ENCODE data around the gene TGM1.
A peak's percentile ranks its signal among the peaks of the same experiment; 100 is the strongest.
"Not testable (repeated sequence)": the region's sequence is repeated elsewhere in the genome, so short reads cannot be mapped to it uniquely, and the experiment has no call there.

The TGM1 gene

GRCh38 chr14:24232121-24232644 lies 30.8 kb downstream of the TGM1 start, which contains the start of gene NEDD8:
Gene NEDD8 (minus strand): TSS chr14:24232367. CDS start chr14:24232267, 100 bp downstream.
- peak; percentile 46 for DNase-seq

- no peak for DNase-seq
Measured at GRCh38 chr14:24231263-24232120, 31.5 kb downstream of the TGM1 start.

GRCh38 chr14:24228902-24229301 lies 34.1 kb downstream of the TGM1 start:
- no peak for DNase-seq

GRCh38 chr14:24226473-24226872 lies 36.5 kb downstream of the TGM1 start:
- DNase-seq, result no peak

GRCh38 chr14:24224618-24225071 lies 38.3 kb downstream of the TGM1 start:
- no peak for DNase-seq

- not testable (repeated sequence) for DNase-seq
Measured at GRCh38 chr14:24222987-24223386, 40.0 kb downstream of the TGM1 start.

GRCh38 chr14:24219521-24219920 lies 43.5 kb downstream of the TGM1 start:
- no peak for DNase-seq

- DNase-seq, result no peak
Measured at GRCh38 chr14:24219080-24219479, 43.9 kb downstream of the TGM1 start.

GRCh38 chr14:24216876-24217275 lies 46.1 kb downstream of the TGM1 start:
- DNase-seq, result not testable (repeated sequence)

- DNase-seq, result no peak
Measured at GRCh38 chr14:24216345-24216699, 46.7 kb downstream of the TGM1 start.

- DNase-seq, result peak; percentile 57
Measured at GRCh38 chr14:24215495-24216344, 47.3 kb downstream of the TGM1 start, which contains the start of gene MDP1. Gene MDP1 (minus strand): TSS chr14:24216066. CDS start chr14:24215955, 111 bp downstream.

GRCh38 chr14:24213866-24214662 lies 48.9 kb downstream of the TGM1 start:
- DNase-seq, result no peak

- peak; percentile 83 for DNase-seq
Measured at GRCh38 chr14:24212924-24213865, 49.8 kb downstream of the TGM1 start, which contains the start of gene CHMP4A. Gene CHMP4A (minus strand): TSS chr14:24213488. CDS start chr14:24213439, 49 bp downstream.

- DNase-seq, result no peak
Measured at GRCh38 chr14:24211311-24211710, 51.7 kb downstream of the TGM1 start.

GRCh38 chr14:24207625-24208024 lies 55.4 kb downstream of the TGM1 start:
- DNase-seq, result no peak

GRCh38 chr14:24207104-24207551 lies 55.8 kb downstream of the TGM1 start:
- DNase-seq, result no peak

- no peak for DNase-seq
Measured at GRCh38 chr14:24206260-24207103, 56.5 kb downstream of the TGM1 start.

GRCh38 chr14:24204163-24205146 lies 58.5 kb downstream of the TGM1 start:
- DNase-seq, result no peak

Measured in NCI-H1436 treated with DMSO at 0.1 percent for 48 hours (cell line).